PC-3 (cell line): ENCODE results near the gene CDCP1.

Source experiments
- CTCF ChIP-seq: fragments of 300-600 bp; sonication (generic); conservative IDR thresholded peaks from 2 replicates; pipeline ENCODE4 v1.5.1; 2017; ENCODE audit warnings: antibody characterized with exemption, low read depth, mild to moderate bottlenecking, low read length
- EZH2 ChIP-seq: fragments of 300-600 bp; sonication (generic); IDR thresholded peaks from one replicate; pipeline ENCODE4 v1.6.1; 2017; ENCODE audit warnings: antibody characterized with exemption, mild to moderate bottlenecking, low read length; ENCODE audit not compliant: unreplicated experiment

GRCh38 chr3:45153658-45154437, 7.7 kb upstream of the CDCP1 start:
- TF ChIP-seq CTCF (no peak), EZH2 (no peak)
